ENCODE results near the gene EGFR. TPM values are rescaled to one million over a fixed set of nuclear protein-coding genes. Genes with fewer than 3 reads are reported as not detected.

EGFR gene
- total RNA-seq, 3 donors from 2014 or later, result 63.6 to 96.3 (median 72.5) TPM

DNA sequence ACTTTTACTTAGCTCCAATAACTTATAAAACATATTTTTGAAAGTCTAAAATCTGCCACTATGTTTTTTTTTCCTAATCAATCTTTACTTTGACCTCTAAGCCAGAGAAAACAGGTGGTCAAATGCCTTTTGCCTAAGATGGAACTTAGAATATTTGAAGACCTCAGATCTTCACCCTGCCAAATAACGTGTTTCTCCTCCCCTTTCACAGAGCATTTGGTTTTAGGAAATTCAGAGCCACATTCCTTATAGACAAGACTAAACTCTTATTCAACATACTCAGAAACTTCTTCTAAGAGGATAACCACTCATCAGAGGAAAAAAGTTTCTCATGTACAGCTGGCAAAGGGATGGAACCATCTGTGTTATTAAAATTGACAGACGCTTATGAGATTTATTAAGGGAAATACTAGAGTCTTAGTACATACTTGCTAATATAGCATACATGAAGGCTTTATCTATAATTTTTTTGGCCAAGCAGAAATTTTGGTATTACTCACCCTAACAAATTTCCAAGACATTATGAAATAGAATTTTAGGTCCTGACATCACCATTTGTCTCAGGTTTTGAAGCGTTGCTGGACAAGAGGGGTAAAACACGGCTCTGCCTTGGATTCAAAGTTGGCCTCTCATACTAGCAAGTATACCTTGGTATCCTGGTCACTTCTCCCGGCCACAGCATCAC, 2.6 kb upstream of the EGFR start:
- no peaks in the 10 kb centered on the region for H3K9me3 ChIP-seq
- H3K36me3 ChIP-seq (ENCODE audit: low read depth), result no peaks in the 10 kb centered on the region
- ATAC-seq (no peak), DNase-seq (no peak)
- intact Hi-C loops (cut with DNase I, micrococcal nuclease), result no loop called here
- H3K4me1 ChIP-seq (ENCODE audit: low read depth), result no peaks in the 10 kb centered on the region
- TF ChIP-seq, protein P1, sequence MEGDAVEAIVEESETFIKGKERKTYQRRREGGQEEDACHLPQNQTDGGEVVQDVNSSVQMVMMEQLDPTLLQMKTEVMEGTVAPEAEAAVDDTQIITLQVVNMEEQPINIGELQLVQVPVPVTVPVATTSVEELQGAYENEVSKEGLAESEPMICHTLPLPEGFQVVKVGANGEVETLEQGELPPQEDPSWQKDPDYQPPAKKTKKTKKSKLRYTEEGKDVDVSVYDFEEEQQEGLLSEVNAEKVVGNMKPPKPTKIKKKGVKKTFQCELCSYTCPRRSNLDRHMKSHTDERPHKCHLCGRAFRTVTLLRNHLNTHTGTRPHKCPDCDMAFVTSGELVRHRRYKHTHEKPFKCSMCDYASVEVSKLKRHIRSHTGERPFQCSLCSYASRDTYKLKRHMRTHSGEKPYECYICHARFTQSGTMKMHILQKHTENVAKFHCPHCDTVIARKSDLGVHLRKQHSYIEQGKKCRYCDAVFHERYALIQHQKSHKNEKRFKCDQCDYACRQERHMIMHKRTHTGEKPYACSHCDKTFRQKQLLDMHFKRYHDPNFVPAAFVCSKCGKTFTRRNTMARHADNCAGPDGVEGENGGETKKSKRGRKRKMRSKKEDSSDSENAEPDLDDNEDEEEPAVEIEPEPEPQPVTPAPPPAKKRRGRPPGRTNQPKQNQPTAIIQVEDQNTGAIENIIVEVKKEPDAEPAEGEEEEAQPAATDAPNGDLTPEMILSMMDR (IDR thresholded peaks at IDR 0.05), result no peak
- no peak overlapping the region for H3K4me3 ChIP-seq

DNA sequence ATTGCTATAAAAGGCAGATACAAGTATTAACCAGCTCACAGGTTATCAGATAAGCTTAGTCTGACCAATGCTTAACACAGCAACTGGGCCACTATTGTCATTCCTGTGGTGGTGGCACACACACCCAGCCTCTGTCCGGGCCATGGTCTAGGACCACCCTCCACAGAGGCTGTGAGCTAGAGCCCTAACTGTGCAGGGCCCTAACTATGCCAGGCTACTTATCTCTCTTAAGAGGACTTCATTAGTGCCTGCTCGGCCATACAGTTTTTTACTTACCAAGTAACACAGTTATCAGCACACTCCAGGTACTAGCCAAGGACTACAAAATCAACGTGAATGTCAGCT, 2.1 kb upstream of the EGFR start:
- intact Hi-C loops (cut with DNase I, micrococcal nuclease), result no loop called here

DNA sequence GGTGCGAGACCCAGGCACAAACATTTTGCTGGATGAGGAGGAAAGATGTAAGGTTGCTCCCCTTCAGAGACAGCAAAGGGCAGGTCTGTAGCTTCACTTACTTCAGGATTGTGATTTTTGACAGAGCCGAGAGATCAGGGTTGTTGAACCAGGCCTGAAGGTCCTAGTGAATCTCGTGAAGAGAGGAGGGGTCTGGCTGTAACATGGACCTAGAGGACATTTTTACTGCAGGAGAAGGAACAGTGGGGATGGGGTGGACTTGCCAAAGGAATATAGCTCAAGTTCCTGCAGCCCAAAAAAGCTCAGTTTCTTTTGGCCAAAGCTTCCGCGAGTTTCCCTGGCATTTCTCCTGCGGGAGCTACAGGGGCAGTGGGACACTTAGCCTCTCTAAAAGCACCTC, 976 bp upstream of the EGFR start:
- Histone ChIP-seq H3K4me1 (ENCODE audit: low read depth) (no peaks in the 10 kb centered on the region), H3K36me3 (ENCODE audit: low read depth) (no peaks in the 10 kb centered on the region), H3K4me3 (no peak overlapping the region), H3K9me3 (no peaks in the 10 kb centered on the region)
- TF ChIP-seq, protein P1 (IDR thresholded peaks at IDR 0.05), result no peak
- intact Hi-C loops (cut with DNase I, micrococcal nuclease), result no loop called here
- DNase-seq (no peak), ATAC-seq (no peak)

More for the DNA sequence above, 2.1 kb upstream of the EGFR start:
- no peak overlapping the region for H3K4me3 ChIP-seq
- ATAC-seq, result no peak
- no peak for DNase-seq
- H3K4me1 ChIP-seq (ENCODE audit: low read depth), result no peaks in the 10 kb centered on the region
- TF ChIP-seq, protein P1 (IDR thresholded peaks at IDR 0.05), result no peak
- no peaks in the 10 kb centered on the region for H3K36me3 ChIP-seq (ENCODE audit: low read depth)
- H3K9me3 ChIP-seq, result no peaks in the 10 kb centered on the region

DNA sequence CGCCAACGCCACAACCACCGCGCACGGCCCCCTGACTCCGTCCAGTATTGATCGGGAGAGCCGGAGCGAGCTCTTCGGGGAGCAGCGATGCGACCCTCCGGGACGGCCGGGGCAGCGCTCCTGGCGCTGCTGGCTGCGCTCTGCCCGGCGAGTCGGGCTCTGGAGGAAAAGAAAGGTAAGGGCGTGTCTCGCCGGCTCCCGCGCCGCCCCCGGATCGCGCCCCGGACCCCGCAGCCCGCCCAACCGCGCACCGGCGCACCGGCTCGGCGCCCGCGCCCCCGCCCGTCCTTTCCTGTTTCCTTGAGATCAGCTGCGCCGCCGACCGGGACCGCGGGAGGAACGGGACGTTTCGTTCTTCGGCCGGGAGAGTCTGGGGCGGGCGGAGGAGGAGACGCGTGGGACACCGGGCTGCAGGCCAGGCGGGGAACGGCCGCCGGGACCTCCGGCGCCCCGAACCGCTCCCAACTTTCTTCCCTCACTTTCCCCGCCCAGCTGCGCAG, 424 bp downstream of the EGFR start:
- Histone ChIP-seq H3K4me1 (ENCODE audit: low read depth) (no peaks in the 10 kb centered on the region), H3K4me3 (peak overlapping the region; percentile 75), H3K9me3 (no peaks in the 10 kb centered on the region), H3K36me3 (ENCODE audit: low read depth) (no peaks in the 10 kb centered on the region)
- TF ChIP-seq, protein P1 (IDR thresholded peaks at IDR 0.05), result no peak
- DNase-seq (peak; percentile 68 to 82 (median 75)), ATAC-seq (peak; percentile 65)
- intact Hi-C loops (cut with DNase I, micrococcal nuclease), result no loop called here

DNA sequence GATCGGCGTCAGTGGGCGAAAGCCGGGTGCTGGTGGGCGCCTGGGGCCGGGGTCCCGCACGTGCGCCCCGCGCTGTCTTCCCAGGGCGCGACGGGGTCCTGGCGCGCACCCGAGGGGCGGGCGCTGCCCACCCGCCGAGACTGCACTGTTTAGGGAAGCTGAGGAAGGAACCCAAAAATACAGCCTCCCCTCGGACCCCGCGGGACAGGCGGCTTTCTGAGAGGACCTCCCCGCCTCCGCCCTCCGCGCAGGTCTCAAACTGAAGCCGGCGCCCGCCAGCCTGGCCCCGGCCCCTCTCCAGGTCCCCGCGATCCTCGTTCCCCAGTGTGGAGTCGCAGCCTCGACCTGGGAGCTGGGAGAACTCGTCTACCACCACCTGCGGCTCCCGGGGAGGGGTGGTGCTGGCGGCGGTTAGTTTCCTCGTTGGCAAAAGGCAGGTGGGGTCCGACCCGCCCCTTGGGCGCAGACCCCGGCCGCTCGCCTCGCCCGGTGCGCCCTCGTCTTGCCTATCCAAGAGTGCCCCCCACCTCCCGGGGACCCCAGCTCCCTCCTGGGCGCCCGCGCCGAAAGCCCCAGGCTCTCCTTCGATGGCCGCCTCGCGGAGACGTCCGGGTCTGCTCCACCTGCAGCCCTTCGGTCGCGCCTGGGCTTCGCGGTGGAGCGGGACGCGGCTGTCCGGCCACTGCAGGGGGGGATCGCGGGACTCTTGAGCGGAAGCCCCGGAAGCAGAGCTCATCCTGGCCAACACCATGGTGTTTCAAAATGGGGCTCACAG, 1.1 kb downstream of the EGFR start:
- peak; percentile 68 for ATAC-seq
- intact Hi-C loops (cut with DNase I, micrococcal nuclease), result no loop called here
- TF ChIP-seq, protein P1 (IDR thresholded peaks at IDR 0.05), result no peak
- peak overlapping the region; percentile 75 for H3K4me3 ChIP-seq
- H3K36me3 ChIP-seq (ENCODE audit: low read depth), result no peaks in the 10 kb centered on the region
- peak; percentile 63 to 74 (median 69) for DNase-seq
- no peaks in the 10 kb centered on the region for H3K4me1 ChIP-seq (ENCODE audit: low read depth)
- no peaks in the 10 kb centered on the region for H3K9me3 ChIP-seq
